Progenitor cell of endocrine pancreas (in vitro differentiated cells): ENCODE results near the gene SELENOI. TPM values are rescaled to one million over a fixed set of nuclear protein-coding genes. Genes with fewer than 3 reads are reported as not detected.

ENCODE experiments used
- DNase-seq: peaks from one replicate; pipeline ENCODE4 v3.0.0; 2021; ENCODE audit warnings: low spot score; ENCODE audit not compliant: unreplicated experiment
- H3K27ac Mint-ChIP-seq: 2 replicates; pipeline ENCODE4 v1.8.0; 2021; ENCODE audit warnings: mild to moderate bottlenecking, moderate library complexity, mixed read lengths
- H3K27me3 Mint-ChIP-seq: 2 replicates; pipeline ENCODE4 v1.8.0; 2021; ENCODE audit warnings: mixed read lengths
- H3K36me3 Mint-ChIP-seq: 2 replicates; pipeline ENCODE4 v1.8.0; 2022; ENCODE audit warnings: mixed read lengths; ENCODE audit not compliant: insufficient read depth
- H3K4me1 Mint-ChIP-seq: 2 replicates; pipeline ENCODE4 v1.8.0; 2021; ENCODE audit warnings: low read depth, mixed read lengths
- H3K4me3 Mint-ChIP-seq: 2 replicates; pipeline ENCODE4 v1.8.0; 2021; ENCODE audit warnings: low read depth, mild to moderate bottlenecking, moderate library complexity, mixed read lengths
- H3K9me3 Mint-ChIP-seq: 2 replicates; pipeline ENCODE4 v1.8.0; 2021; ENCODE audit warnings: low read depth, mixed read lengths
- total RNA-seq: library from RNA; stranded (reverse); gene quantifications from 2 replicates; pipeline ENCODE4 v1.2.1, GENCODE V29; 2021
- TF ChIP-seq, protein P1 (sequence below): fragments of 200-600 bp; sonication (generic); IDR thresholded peaks from one replicate; pipeline ENCODE4 v1.5.0; 2021; ENCODE audit warnings: antibody characterized with exemption, mild to moderate bottlenecking; ENCODE audit not compliant: unreplicated experiment

SELENOI gene
- total RNA-seq, 1 donor from 2014 or later, result 46.2 TPM

DNA sequence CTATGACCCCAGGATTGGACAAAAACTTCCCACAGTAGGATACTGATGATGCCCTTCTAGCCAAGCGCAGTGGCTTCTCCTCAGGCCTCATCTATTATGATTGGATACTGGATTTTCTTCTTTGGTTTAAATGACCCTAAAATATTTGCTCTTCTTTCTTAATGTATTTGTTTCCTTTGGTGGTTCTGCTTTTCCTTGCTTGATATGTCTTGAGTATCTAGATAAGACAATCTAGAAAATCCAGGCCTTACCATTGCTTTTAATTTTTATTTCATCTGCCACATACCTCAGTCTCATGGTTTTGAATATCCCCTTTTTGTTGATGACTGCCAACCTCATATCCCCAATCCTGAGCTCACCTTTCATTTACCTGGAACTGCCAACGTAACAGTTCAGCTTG is 96.4 kb downstream of the SELENOI start:
- Mint-ChIP-seq H3K4me1 (peaks cover 8% of the 10 kb centered on the region), H3K9me3 (no peaks in the 10 kb centered on the region), H3K27ac (no peak overlapping the region), H3K4me3 (no peak overlapping the region), H3K27me3 (peaks cover 29% of the 10 kb centered on the region), H3K36me3 (no peaks in the 10 kb centered on the region)
- TF ChIP-seq, protein P1, sequence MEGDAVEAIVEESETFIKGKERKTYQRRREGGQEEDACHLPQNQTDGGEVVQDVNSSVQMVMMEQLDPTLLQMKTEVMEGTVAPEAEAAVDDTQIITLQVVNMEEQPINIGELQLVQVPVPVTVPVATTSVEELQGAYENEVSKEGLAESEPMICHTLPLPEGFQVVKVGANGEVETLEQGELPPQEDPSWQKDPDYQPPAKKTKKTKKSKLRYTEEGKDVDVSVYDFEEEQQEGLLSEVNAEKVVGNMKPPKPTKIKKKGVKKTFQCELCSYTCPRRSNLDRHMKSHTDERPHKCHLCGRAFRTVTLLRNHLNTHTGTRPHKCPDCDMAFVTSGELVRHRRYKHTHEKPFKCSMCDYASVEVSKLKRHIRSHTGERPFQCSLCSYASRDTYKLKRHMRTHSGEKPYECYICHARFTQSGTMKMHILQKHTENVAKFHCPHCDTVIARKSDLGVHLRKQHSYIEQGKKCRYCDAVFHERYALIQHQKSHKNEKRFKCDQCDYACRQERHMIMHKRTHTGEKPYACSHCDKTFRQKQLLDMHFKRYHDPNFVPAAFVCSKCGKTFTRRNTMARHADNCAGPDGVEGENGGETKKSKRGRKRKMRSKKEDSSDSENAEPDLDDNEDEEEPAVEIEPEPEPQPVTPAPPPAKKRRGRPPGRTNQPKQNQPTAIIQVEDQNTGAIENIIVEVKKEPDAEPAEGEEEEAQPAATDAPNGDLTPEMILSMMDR, result no peak
- no peak for DNase-seq

DNA sequence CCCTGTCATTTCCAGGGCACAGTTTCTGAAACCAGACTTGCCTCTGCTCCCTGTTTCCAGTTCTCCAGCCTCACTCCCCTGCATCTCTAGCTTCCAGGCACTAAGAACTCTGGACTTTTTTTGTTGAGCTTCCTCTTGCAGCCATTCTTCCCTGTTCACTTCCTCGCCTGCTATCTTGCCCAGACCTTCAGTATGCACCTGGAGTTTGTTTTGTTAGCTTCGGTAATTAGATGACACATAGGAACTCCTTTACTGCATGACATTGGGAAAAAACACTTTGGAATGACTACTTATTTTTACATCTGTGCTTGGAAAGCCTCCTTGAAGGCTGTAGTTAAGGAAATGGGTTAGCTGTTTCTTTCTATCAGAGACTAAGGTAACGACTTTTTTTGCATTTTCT is 96.8 kb downstream of the SELENOI start:
- H3K36me3 Mint-ChIP-seq, result no peaks in the 10 kb centered on the region
- H3K4me3 Mint-ChIP-seq, result no peak overlapping the region
- DNase-seq, result no peak
- peaks cover 8% of the 10 kb centered on the region for H3K4me1 Mint-ChIP-seq
- no peak overlapping the region for H3K27ac Mint-ChIP-seq
- TF ChIP-seq, protein P1, result no peak
- H3K9me3 Mint-ChIP-seq, result no peaks in the 10 kb centered on the region
- peaks cover 29% of the 10 kb centered on the region for H3K27me3 Mint-ChIP-seq

DNA sequence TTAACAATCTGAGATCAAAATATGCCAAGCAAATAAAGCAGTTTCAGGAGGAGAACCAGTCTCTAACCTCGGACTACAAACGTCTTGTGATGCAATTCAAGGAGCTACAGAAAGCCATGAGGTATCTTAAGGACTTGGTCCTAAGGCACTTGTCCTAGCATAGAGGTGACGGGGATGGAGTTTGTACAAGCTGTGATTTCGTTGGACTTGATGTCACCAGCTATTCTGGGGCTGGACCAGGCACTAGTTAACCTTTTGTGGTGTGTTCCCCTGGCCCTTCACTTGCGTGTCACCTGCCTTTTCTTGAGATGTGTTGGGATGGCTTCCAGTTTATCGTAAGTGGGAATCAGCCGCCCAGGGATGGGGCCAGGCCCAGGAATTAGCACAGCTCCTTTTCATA is 98.3 kb downstream of the SELENOI start:
- H3K36me3 Mint-ChIP-seq, result no peaks in the 10 kb centered on the region
- DNase-seq, result no peak
- no peak overlapping the region for H3K27ac Mint-ChIP-seq
- peaks cover 26% of the 10 kb centered on the region for H3K27me3 Mint-ChIP-seq
- TF ChIP-seq, protein P1, result no peak
- peaks cover 4% of the 10 kb centered on the region for H3K4me1 Mint-ChIP-seq
- H3K4me3 Mint-ChIP-seq, result no peak overlapping the region
- no peaks in the 10 kb centered on the region for H3K9me3 Mint-ChIP-seq

Other genes starting within 250 kb of the SELENOI start
- gene GAREM2, start 173.1 kb upstream of the SELENOI start, total RNA-seq, result 10.4 and 12.1 TPM in 2 replicates
- gene HADHA, start 101.5 kb upstream of the SELENOI start, total RNA-seq, result 111 and 114 TPM in 2 replicates
- 62.0 and 71.1 TPM in 2 replicates for gene HADHB, start 101.2 kb upstream of the SELENOI start, total RNA-seq
- 2.0 and 3.8 TPM in 2 replicates for gene ADGRF3, start 646 bp downstream of the SELENOI start, total RNA-seq
- 0.49 and 0.57 TPM in 2 replicates for gene DRC1, start 55.8 kb downstream of the SELENOI start, total RNA-seq
- gene OTOF, start 132.0 kb downstream of the SELENOI start, total RNA-seq, result 0.11 and 0.22 TPM in 2 replicates